Activated CD4-positive, alpha-beta T cell treated with anti-CD3 and anti-CD28 coated beads for 24 hours (primary cell): ENCODE data around the gene EBF3.
"Not testable (repeated sequence)": the region's sequence is repeated elsewhere in the genome, so short reads cannot be mapped to it uniquely, and the experiment has no call there.

Experiments
- DNase-seq, 2 donors: peaks; one replicate each; pipeline ENCODE4 v3.0.0-alpha.2; 2020; ENCODE audit warnings: low read depth in 2 of 2

The EBF3 gene

GRCh38 chr10:129929343-129930292 is 34.5 kb downstream of the EBF3 start:
- no peak for DNase-seq

GRCh38 chr10:129927351-129928120 is 36.5 kb downstream of the EBF3 start:
- DNase-seq, result no peak

GRCh38 chr10:129926066-129927055 is 37.7 kb downstream of the EBF3 start:
- DNase-seq, result no peak

GRCh38 chr10:129924375-129925085 is 39.5 kb downstream of the EBF3 start:
- DNase-seq, result no peak

GRCh38 chr10:129922598-129923123 is 41.4 kb downstream of the EBF3 start:
- no peak for DNase-seq

- DNase-seq, result no peak
Observed at GRCh38 chr10:129921801-129922597, 42.1 kb downstream of the EBF3 start.

GRCh38 chr10:129921065-129921670 is 42.9 kb downstream of the EBF3 start:
- no peak for DNase-seq

- DNase-seq, result not testable (repeated sequence)
Observed at GRCh38 chr10:129920187-129920586, 43.9 kb downstream of the EBF3 start.

GRCh38 chr10:129919358-129919757 is 44.7 kb downstream of the EBF3 start:
- no peak for DNase-seq

- DNase-seq, result no peak
Observed at GRCh38 chr10:129918836-129919235, 45.2 kb downstream of the EBF3 start.

GRCh38 chr10:129918401-129918800 is 45.7 kb downstream of the EBF3 start:
- DNase-seq, result no peak

GRCh38 chr10:129917936-129918335 is 46.1 kb downstream of the EBF3 start:
- no peak for DNase-seq

- no peak for DNase-seq
Observed at GRCh38 chr10:129916506-129916995, 47.5 kb downstream of the EBF3 start.

- DNase-seq, result no peak
Observed at GRCh38 chr10:129915526-129916378, 48.3 kb downstream of the EBF3 start.

GRCh38 chr10:129914960-129915359 is 49.1 kb downstream of the EBF3 start:
- DNase-seq, result no peak

GRCh38 chr10:129914153-129914855 is 49.8 kb downstream of the EBF3 start:
- no peak for DNase-seq

- DNase-seq, result no peak
Observed at GRCh38 chr10:129912986-129913695, 50.9 kb downstream of the EBF3 start.
